Astrocyte (in vitro differentiated cells and primary cell): ENCODE measurements around the gene ODF2. TPM values are rescaled to one million over a fixed set of nuclear protein-coding genes. Genes with fewer than 3 reads are reported as not detected.

Source experiments
- DNase-seq: peaks from one replicate; pipeline ENCODE4 v3.0.0-alpha.2; 2010; ENCODE audit warnings: low read depth
- FAIRE-seq: peaks from 2 replicates; lab custom pipeline; 2011; peaks lifted over from hg19 to GRCh38; lab: Jason Lieb, UNC
- H2AFZ ChIP-seq: 2 replicates; pipeline ENCODE4 v1.6.0; 2012; ENCODE audit warnings: low read depth, low read length, inconsistent platforms
- H3K27ac ChIP-seq: 2 replicates; pipeline ENCODE4 v1.5.1; 2011; ENCODE audit warnings: low read depth, low read length, inconsistent platforms
- H3K27me3 ChIP-seq: 2 replicates; pipeline ENCODE4 v1.6.0; 2011; ENCODE audit warnings: low read length, inconsistent platforms; ENCODE audit not compliant: insufficient read depth
- H3K36me3 ChIP-seq: 2 replicates; pipeline ENCODE4 v1.5.1; 2011; ENCODE audit warnings: low read length, inconsistent platforms; ENCODE audit not compliant: insufficient read depth
- H3K4me1 ChIP-seq: 2 replicates; pipeline ENCODE4 v1.5.1; 2011; ENCODE audit warnings: low read length, inconsistent platforms; ENCODE audit not compliant: insufficient read depth
- H3K4me2 ChIP-seq: 2 replicates; pipeline ENCODE4 v1.6.0; 2012; ENCODE audit warnings: low read length, inconsistent platforms
- H3K4me3 ChIP-seq: 2 replicates; pipeline ENCODE4 v1.5.1; 2011; ENCODE audit warnings: low read depth, mild to moderate bottlenecking, low read length, inconsistent platforms; ENCODE audit not compliant: insufficient read depth
- H3K79me2 ChIP-seq: 2 replicates; pipeline ENCODE4 v1.6.0; 2012; ENCODE audit warnings: mild to moderate bottlenecking, low read length, inconsistent platforms; ENCODE audit not compliant: insufficient read depth
- H3K9ac ChIP-seq: 2 replicates; pipeline ENCODE4 v1.6.0; 2012; ENCODE audit warnings: mild to moderate bottlenecking, low read length, inconsistent platforms
- H3K9me3 ChIP-seq: 2 replicates; pipeline ENCODE4 v1.5.1; 2012; ENCODE audit warnings: low read depth, mild to moderate bottlenecking, low read length, inconsistent platforms; ENCODE audit not compliant: insufficient read depth
- H4K20me1 ChIP-seq: 2 replicates; pipeline ENCODE4 v1.6.0; 2012; ENCODE audit warnings: low read length, inconsistent platforms; ENCODE audit not compliant: insufficient read depth
- H3K27ac Mint-ChIP-seq: one replicate; pipeline ENCODE4 v1.8.0; 2021; ENCODE audit warnings: mild to moderate bottlenecking, mixed read lengths; ENCODE audit not compliant: unreplicated experiment
- H3K27me3 Mint-ChIP-seq: one replicate; pipeline ENCODE4 v1.8.0; 2021; ENCODE audit warnings: low read depth, mixed read lengths; ENCODE audit not compliant: unreplicated experiment
- H3K36me3 Mint-ChIP-seq: one replicate; pipeline ENCODE4 v1.8.0; 2021; ENCODE audit warnings: low read depth, mixed read lengths; ENCODE audit not compliant: unreplicated experiment
- H3K4me1 Mint-ChIP-seq: one replicate; pipeline ENCODE4 v1.8.0; 2021; ENCODE audit warnings: low read depth, mixed read lengths; ENCODE audit not compliant: unreplicated experiment
- H3K4me3 Mint-ChIP-seq: one replicate; pipeline ENCODE4 v1.8.0; 2021; ENCODE audit warnings: mild to moderate bottlenecking, moderate library complexity, mixed read lengths; ENCODE audit not compliant: unreplicated experiment
- H3K9me3 Mint-ChIP-seq: one replicate; pipeline ENCODE4 v1.8.0; 2021; ENCODE audit warnings: mild to moderate bottlenecking, mixed read lengths; ENCODE audit not compliant: unreplicated experiment
- EZH2 ChIP-seq: IDR thresholded peaks from 2 replicates; pipeline ENCODE4 v1.6.1; 2012; ENCODE audit warnings: mild to moderate bottlenecking, low read length, inconsistent platforms; ENCODE audit not compliant: insufficient read depth
- total RNA-seq: library from RNA; stranded (reverse); gene quantifications from 2 replicates; pipeline ENCODE4 v1.2.1, GENCODE V29; 2021
- TF ChIP-seq, protein P1 (sequence below): IDR thresholded peaks from 2 replicates; pipeline ENCODE4 v1.5.1; 2011; ENCODE audit warnings: low read depth, mild to moderate bottlenecking, inconsistent platforms, low read length, moderate library complexity; ENCODE audit not compliant: insufficient read depth

ODF2 gene
- total RNA-seq, 1 donor from 2014 or later = 26.2 TPM

DNA sequence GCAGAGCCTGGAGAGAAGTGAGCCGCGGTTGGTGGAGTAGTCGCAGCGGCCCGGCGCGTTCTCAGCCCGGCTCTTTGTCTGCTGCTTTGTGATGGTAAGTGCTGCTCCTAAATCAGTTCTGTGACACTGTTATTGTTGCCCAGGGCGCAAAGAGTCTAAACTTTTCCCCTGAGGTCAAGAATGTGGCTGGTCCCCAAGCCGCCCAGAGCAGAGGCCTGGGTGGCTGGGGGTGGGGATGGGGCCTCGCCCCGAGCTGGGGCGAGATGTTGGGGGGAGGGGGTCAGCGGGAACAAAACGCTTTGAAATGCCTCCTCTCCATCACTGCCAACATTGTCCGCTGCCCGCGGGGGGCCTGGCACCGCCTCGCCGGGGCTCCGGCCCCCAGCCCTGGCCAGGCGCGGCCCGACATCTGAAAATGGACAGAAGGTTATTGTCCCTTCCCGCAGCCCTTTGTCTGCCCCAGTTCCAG, 46.8 kb upstream of the ODF2 start:
- no peak for DNase-seq
- Mint-ChIP-seq H3K27ac (no peak overlapping the region), H3K9me3 (no peaks in the 10 kb centered on the region), H3K27me3 (peaks cover 32% of the 10 kb centered on the region), H3K36me3 (no peaks in the 10 kb centered on the region), H3K4me3 (no peak overlapping the region), H3K4me1 (peaks cover 9% of the 10 kb centered on the region)
- Histone ChIP-seq H3K4me3 (no peak overlapping the region), H4K20me1 (no peaks in the 10 kb centered on the region), H3K27ac (no peak overlapping the region), H3K36me3 (no peaks in the 10 kb centered on the region), H3K27me3 (no peaks in the 10 kb centered on the region), H3K9me3 (no peaks in the 10 kb centered on the region), H3K4me1 (peaks cover 12% of the 10 kb centered on the region), H3K79me2 (no peaks in the 10 kb centered on the region), H3K9ac (no peak overlapping the region), H2AFZ (peak overlapping the region; percentile 26), H3K4me2 (no peak overlapping the region)
- no peak for FAIRE-seq
- TF ChIP-seq, protein P1, sequence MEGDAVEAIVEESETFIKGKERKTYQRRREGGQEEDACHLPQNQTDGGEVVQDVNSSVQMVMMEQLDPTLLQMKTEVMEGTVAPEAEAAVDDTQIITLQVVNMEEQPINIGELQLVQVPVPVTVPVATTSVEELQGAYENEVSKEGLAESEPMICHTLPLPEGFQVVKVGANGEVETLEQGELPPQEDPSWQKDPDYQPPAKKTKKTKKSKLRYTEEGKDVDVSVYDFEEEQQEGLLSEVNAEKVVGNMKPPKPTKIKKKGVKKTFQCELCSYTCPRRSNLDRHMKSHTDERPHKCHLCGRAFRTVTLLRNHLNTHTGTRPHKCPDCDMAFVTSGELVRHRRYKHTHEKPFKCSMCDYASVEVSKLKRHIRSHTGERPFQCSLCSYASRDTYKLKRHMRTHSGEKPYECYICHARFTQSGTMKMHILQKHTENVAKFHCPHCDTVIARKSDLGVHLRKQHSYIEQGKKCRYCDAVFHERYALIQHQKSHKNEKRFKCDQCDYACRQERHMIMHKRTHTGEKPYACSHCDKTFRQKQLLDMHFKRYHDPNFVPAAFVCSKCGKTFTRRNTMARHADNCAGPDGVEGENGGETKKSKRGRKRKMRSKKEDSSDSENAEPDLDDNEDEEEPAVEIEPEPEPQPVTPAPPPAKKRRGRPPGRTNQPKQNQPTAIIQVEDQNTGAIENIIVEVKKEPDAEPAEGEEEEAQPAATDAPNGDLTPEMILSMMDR = no peak
- no peak for TF ChIP-seq EZH2

DNA sequence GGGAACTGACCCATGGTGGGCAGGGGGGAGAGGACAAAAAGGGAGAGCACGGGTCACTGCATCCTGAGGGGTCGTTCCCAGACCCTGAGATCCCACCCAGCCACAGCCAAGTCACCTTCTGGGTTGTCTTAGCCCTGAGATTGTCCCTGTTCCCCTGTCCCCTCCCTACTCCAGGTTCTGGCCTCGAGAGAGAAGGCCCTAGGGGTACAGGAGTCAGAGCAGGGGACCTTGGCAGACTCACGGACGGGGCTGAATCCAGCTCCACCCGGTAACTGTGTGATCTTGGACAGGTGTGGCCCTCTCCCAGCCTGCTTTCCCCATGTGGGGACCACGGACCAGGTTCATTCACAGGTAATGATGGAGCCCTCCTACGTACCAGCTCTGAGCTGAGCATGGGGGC, 46.4 kb upstream of the ODF2 start:
- H3K9ac ChIP-seq = no peak overlapping the region
- FAIRE-seq = no peak

DNA sequence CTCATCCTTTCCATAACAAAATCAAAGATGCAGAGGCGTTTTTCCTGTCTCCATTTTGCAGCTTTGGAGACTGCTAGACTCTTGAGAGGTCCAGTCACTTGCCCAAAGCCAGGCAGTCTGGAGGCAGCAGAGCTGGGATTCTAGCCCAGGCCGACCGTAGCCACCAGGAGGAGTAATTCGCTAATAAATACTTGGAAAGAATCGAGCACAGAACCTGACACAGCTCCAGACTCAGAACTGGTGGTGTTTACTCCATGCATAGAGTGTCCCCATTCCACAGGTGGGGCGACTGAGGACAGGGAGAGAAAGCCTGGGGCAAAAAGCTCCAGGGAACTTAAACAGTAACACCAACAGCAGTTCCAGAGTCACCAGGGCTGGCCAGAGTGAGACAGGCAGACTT, 45.8 kb upstream of the ODF2 start:
- Mint-ChIP-seq H3K9me3 (no peaks in the 10 kb centered on the region), H3K27ac (peak overlapping the region; percentile 26), H3K4me1 (peaks cover 9% of the 10 kb centered on the region), H3K4me3 (no peak overlapping the region), H3K27me3 (peaks cover 38% of the 10 kb centered on the region), H3K36me3 (no peaks in the 10 kb centered on the region)
- no peak overlapping the region for H3K9ac ChIP-seq
- no peaks in the 10 kb centered on the region for H3K9me3 ChIP-seq
- peaks cover 3% of the 10 kb centered on the region for H3K27me3 ChIP-seq
- H3K4me3 ChIP-seq = no peak overlapping the region
- DNase-seq (no peak), FAIRE-seq (no peak)
- H3K4me1 ChIP-seq = peaks cover 12% of the 10 kb centered on the region
- no peak overlapping the region for H3K4me2 ChIP-seq
- TF ChIP-seq EZH2 = no peak
- TF ChIP-seq, protein P1 = peak; percentile 34
- no peak overlapping the region for H2AFZ ChIP-seq
- no peak overlapping the region for H3K27ac ChIP-seq
- no peaks in the 10 kb centered on the region for H3K79me2 ChIP-seq
- no peaks in the 10 kb centered on the region for H3K36me3 ChIP-seq
- no peaks in the 10 kb centered on the region for H4K20me1 ChIP-seq

More for the DNA sequence above, 46.4 kb upstream of the ODF2 start:
- Mint-ChIP-seq H3K9me3 (no peaks in the 10 kb centered on the region), H3K27ac (no peak overlapping the region), H3K4me1 (peaks cover 9% of the 10 kb centered on the region), H3K27me3 (peaks cover 34% of the 10 kb centered on the region), H3K36me3 (no peaks in the 10 kb centered on the region), H3K4me3 (no peak overlapping the region)
- Histone ChIP-seq H3K27me3 (no peaks in the 10 kb centered on the region), H2AFZ (peak overlapping the region; percentile 26), H3K36me3 (no peaks in the 10 kb centered on the region), H3K27ac (no peak overlapping the region), H3K79me2 (no peaks in the 10 kb centered on the region), H3K4me3 (no peak overlapping the region), H4K20me1 (no peaks in the 10 kb centered on the region), H3K4me2 (no peak overlapping the region), H3K9me3 (no peaks in the 10 kb centered on the region), H3K4me1 (peaks cover 12% of the 10 kb centered on the region)
- no peak for TF ChIP-seq EZH2
- TF ChIP-seq, protein P1 = no peak
- no peak for DNase-seq
